ENCODE results near the gene TRNP1. TPM values are rescaled to one million over a fixed set of nuclear protein-coding genes. Genes with fewer than 3 reads are reported as not detected.

TRNP1 gene
- total RNA-seq, 4 donors from 2014 or later, result 33.6 to 50.3 (median 41.5) TPM

GRCh38 chr1:26959722-26960624 lies 33.5 kb upstream of the TRNP1 start, which contains the start of gene KDF1:
KDF1 (minus strand) TSS chr1:26960468; CDS start chr1:26952380, 8,088 bp downstream.
- WGBS, result 2% methylated on average over 30 of the region's 86 CpGs
- TF ChIP-seq EP300 (IDR thresholded peaks at IDR 0.05), result no peak
- TF ChIP-seq POLR2A (IDR thresholded peaks at IDR 0.05; ENCODE audit: low read depth), result no peak
- no peak for TF ChIP-seq POLR2AphosphoS5 (IDR thresholded peaks at IDR 0.05)
- TF ChIP-seq, protein P1, sequence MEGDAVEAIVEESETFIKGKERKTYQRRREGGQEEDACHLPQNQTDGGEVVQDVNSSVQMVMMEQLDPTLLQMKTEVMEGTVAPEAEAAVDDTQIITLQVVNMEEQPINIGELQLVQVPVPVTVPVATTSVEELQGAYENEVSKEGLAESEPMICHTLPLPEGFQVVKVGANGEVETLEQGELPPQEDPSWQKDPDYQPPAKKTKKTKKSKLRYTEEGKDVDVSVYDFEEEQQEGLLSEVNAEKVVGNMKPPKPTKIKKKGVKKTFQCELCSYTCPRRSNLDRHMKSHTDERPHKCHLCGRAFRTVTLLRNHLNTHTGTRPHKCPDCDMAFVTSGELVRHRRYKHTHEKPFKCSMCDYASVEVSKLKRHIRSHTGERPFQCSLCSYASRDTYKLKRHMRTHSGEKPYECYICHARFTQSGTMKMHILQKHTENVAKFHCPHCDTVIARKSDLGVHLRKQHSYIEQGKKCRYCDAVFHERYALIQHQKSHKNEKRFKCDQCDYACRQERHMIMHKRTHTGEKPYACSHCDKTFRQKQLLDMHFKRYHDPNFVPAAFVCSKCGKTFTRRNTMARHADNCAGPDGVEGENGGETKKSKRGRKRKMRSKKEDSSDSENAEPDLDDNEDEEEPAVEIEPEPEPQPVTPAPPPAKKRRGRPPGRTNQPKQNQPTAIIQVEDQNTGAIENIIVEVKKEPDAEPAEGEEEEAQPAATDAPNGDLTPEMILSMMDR (IDR thresholded peaks at IDR 0.05), result no peak
- H3K4me3 ChIP-seq, result peak within 1 kb of the TSS; percentile 37 to 54 (median 40)
- H3K4me1 ChIP-seq, result peaks cover 9 to 16% (median 12%) of the 10 kb centered on the region in 4 donors
- H3K27me3 ChIP-seq, result peaks cover 6 to 84% (median 30%) of the 10 kb centered on the region in 4 donors
- DNase-seq (ENCODE audit: extremely low spot score), result no peak
- peaks cover 0 to 13% (median 5%) of the 10 kb centered on the region in 4 donors for H3K9me3 ChIP-seq
- H3K27ac ChIP-seq (replicated peaks in 1 of 4), result no peak within 1 kb of the TSS
- H3K36me3 ChIP-seq, result no peaks in the 10 kb centered on the region
- intact Hi-C loops (cut with DNase I), result no loop called here

GRCh38 chr1:26960625-26960966 lies 32.9 kb upstream of the TRNP1 start:
- intact Hi-C loops (cut with DNase I), result no loop called here
- H3K4me3 ChIP-seq, result peak overlapping the region in 3 of 4 donors; percentile 37 to 54 (median 42)

GRCh38 chr1:26961826-26962225 lies 31.7 kb upstream of the TRNP1 start:
- TF ChIP-seq POLR2AphosphoS5 (IDR thresholded peaks at IDR 0.05) (no peak), EP300 (IDR thresholded peaks at IDR 0.05) (no peak), POLR2A (IDR thresholded peaks at IDR 0.05; ENCODE audit: low read depth) (no peak)
- TF ChIP-seq, protein P1 (IDR thresholded peaks at IDR 0.05), result no peak
- 62% methylated on average over 3 of the region's 3 CpGs for WGBS
- Histone ChIP-seq H3K27me3 (peaks cover 6 to 70% (median 30%) of the 10 kb centered on the region in 4 donors), H3K27ac (replicated peaks in 1 of 4) (no peak overlapping the region), H3K36me3 (no peaks in the 10 kb centered on the region), H3K4me3 (no peak overlapping the region), H3K9me3 (no peaks in the 10 kb centered on the region), H3K4me1 (peaks cover 9 to 16% (median 12%) of the 10 kb centered on the region in 4 donors)
- no peak for DNase-seq (ENCODE audit: extremely low spot score)
- intact Hi-C loops (cut with DNase I), result no loop called here

More at GRCh38 chr1:26960625-26960966, 32.9 kb upstream of the TRNP1 start:
- peaks cover 6 to 80% (median 30%) of the 10 kb centered on the region in 4 donors for H3K27me3 ChIP-seq
- peaks cover 9 to 16% (median 12%) of the 10 kb centered on the region in 4 donors for H3K4me1 ChIP-seq
- H3K9me3 ChIP-seq, result peaks cover 0 to 12% (median 5%) of the 10 kb centered on the region in 4 donors
- no peak for DNase-seq (ENCODE audit: extremely low spot score)
- no peaks in the 10 kb centered on the region for H3K36me3 ChIP-seq
- TF ChIP-seq EP300 (IDR thresholded peaks at IDR 0.05), result no peak
- TF ChIP-seq POLR2A (IDR thresholded peaks at IDR 0.05; ENCODE audit: low read depth), result no peak
- TF ChIP-seq POLR2AphosphoS5 (IDR thresholded peaks at IDR 0.05), result no peak
- TF ChIP-seq, protein P1 (IDR thresholded peaks at IDR 0.05), result no peak
- 30% methylated on average over 1 of the region's 3 CpGs for WGBS
- no peak overlapping the region for H3K27ac ChIP-seq (replicated peaks in 1 of 4)

DNA sequence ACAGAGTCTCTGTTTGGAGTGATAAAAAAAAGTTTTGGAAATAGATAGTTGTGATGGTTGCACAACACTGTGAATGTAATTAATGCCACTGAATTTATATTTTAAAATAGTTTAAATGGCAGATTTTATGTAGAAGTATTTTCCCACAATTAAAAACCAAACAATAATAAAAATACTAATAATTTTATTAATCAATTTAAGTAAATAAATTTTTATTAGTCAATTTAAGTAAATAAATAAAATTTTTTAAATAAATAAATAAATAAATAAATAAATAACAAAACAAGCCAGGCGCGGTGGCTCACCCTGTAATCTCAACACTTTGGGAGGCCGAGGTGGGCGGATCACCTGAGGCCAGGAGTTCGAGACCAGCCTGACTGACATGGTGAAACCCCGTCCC lies 28.3 kb upstream of the TRNP1 start:
- no peak for DNase-seq (ENCODE audit: extremely low spot score)
- 90% methylated on average over 6 of the region's 6 CpGs for WGBS
- no peaks in the 10 kb centered on the region for H3K9me3 ChIP-seq
- no peak for TF ChIP-seq POLR2AphosphoS5 (IDR thresholded peaks at IDR 0.05)
- TF ChIP-seq EP300 (IDR thresholded peaks at IDR 0.05), result no peak
- no peak for TF ChIP-seq POLR2A (IDR thresholded peaks at IDR 0.05; ENCODE audit: low read depth)
- TF ChIP-seq, protein P1 (IDR thresholded peaks at IDR 0.05), result no peak
- no peak overlapping the region for H3K4me3 ChIP-seq
- no peak overlapping the region for H3K27ac ChIP-seq (replicated peaks in 1 of 4)
- peaks cover 1 to 4% (median 3%) of the 10 kb centered on the region in 4 donors for H3K4me1 ChIP-seq
- H3K36me3 ChIP-seq, result no peaks in the 10 kb centered on the region
- intact Hi-C loops (cut with DNase I), result loop anchor here (5.0 kb wide), 1 partner anchor 132 kb away; no protein-coding TSS in a partner anchor
- H3K27me3 ChIP-seq, result peaks cover 5 to 52% (median 9%) of the 10 kb centered on the region in 4 donors
